Vein endothelial cell (primary cell): ENCODE results near the gene LVRN. TPM values are rescaled to one million over a fixed set of nuclear protein-coding genes. Genes with fewer than 3 reads are reported as not detected.

Experiments
- total RNA-seq: library from RNA; depleted of rRNA; stranded (reverse); fragments of >200 nt; gene quantifications from 2 replicates; pipeline ENCODE4 v1.2.3, GENCODE V29; 2012

Gene LVRN, protein sequence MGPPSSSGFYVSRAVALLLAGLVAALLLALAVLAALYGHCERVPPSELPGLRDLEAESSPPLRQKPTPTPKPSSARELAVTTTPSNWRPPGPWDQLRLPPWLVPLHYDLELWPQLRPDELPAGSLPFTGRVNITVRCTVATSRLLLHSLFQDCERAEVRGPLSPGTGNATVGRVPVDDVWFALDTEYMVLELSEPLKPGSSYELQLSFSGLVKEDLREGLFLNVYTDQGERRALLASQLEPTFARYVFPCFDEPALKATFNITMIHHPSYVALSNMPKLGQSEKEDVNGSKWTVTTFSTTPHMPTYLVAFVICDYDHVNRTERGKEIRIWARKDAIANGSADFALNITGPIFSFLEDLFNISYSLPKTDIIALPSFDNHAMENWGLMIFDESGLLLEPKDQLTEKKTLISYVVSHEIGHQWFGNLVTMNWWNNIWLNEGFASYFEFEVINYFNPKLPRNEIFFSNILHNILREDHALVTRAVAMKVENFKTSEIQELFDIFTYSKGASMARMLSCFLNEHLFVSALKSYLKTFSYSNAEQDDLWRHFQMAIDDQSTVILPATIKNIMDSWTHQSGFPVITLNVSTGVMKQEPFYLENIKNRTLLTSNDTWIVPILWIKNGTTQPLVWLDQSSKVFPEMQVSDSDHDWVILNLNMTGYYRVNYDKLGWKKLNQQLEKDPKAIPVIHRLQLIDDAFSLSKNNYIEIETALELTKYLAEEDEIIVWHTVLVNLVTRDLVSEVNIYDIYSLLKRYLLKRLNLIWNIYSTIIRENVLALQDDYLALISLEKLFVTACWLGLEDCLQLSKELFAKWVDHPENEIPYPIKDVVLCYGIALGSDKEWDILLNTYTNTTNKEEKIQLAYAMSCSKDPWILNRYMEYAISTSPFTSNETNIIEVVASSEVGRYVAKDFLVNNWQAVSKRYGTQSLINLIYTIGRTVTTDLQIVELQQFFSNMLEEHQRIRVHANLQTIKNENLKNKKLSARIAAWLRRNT
- 0.10 and 0.33 TPM in 2 replicates for total RNA-seq

DNA sequence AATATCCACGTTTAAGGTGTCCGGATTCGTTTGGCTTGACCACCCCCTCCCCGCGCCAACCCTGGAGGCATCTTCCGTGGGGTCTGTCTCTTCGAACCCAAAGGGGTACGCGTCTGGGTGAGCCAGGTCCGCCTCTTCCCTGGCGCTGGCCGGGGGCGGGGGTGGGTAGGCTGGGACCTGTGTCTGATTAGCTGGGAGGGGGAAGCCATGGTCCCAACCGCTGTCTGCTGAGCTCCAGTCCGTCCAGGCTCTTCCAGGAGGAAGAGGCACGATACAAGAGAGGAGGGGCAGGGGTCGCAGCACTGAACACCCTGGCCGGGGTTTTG, at the start of gene LVRN:
Gene LVRN, plus strand, starts transcription at position 237 of the 326 bp plus-strand sequence. CDS start 143 bp downstream, outside the sequence.

DNA sequence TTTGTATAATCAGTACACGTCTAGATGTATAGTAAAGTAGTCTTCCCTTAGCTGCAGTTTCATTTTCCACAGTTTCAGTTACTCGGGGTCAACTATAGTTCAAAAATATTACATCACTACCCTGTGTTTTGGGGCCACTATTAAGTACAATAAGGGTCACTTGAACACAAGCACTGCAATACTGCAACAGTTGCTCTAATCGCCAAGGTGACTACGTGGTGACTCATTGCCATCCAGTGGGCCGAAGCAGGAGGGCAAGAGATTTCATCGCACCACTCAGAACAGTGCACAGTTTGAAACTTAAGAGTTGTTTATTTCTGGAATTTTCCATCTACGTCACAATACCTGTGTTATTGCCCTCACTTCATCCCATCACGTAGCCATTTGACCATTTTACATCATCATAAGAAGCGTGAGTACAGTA, 69.8 kb downstream of the LVRN start, which contains the start of gene ARL14EPL:
Gene ARL14EPL, plus strand, starts transcription at position 379 of the 424 bp plus-strand sequence. CDS start 18,994 bp downstream, outside the sequence.

Other genes starting within 250 kb of the LVRN start
- gene CDO1, start 145.8 kb upstream of the LVRN start, total RNA-seq = 0.65 and 9.9 TPM in 2 replicates
- gene ATG12, start 120.9 kb upstream of the LVRN start, total RNA-seq = 58.5 and 70.3 TPM in 2 replicates
- gene AP3S1, start 120.5 kb upstream of the LVRN start, total RNA-seq = 96.7 and 104 TPM in 2 replicates
- gene ARL14EPL, start 70.0 kb downstream of the LVRN start, total RNA-seq = 0.33 and 0.67 TPM in 2 replicates
- gene COMMD10, start 122.5 kb downstream of the LVRN start, total RNA-seq = 44.4 and 47.6 TPM in 2 replicates